Transverse colon (tissue), 4 donors: Measurements from ENCODE around the gene ALKBH2. TPM values are rescaled to one million over a fixed set of nuclear protein-coding genes. Genes with fewer than 3 reads are reported as not detected.

Experiments used
- DNase-seq: peaks from one replicate; pipeline ENCODE4 v3.0.0-alpha.2; 2019
- H3K27ac ChIP-seq, 4 donors: fragments of 200-600 bp; sonication (generic); 2 replicates each; pipeline ENCODE4 v1.5.1; 2016 to 2018; ENCODE audit warnings: inconsistent platforms in 4 of 4
- H3K27me3 ChIP-seq: fragments of 200-600 bp; sonication (generic); 2 replicates; pipeline ENCODE4 v1.5.1; 2017; ENCODE audit warnings: inconsistent platforms
- H3K36me3 ChIP-seq, 4 donors: fragments of 200-600 bp; sonication (generic); 2 replicates each; pipeline ENCODE4 v1.5.1; 2017 to 2019; ENCODE audit warnings: inconsistent platforms in 4 of 4
- H3K4me1 ChIP-seq, 4 donors: fragments of 200-600 bp; sonication (generic); 2 replicates each; pipeline ENCODE4 v1.5.1; 2017 to 2020; ENCODE audit warnings: inconsistent platforms in 4 of 4
- H3K4me3 ChIP-seq, 4 donors: fragments of 200-600 bp; sonication (generic); 1 replicate in 1 of 4; 2 replicates in 3 of 4; pipeline versions ENCODE4 v1.5.1 to v1.6.1; 2017 to 2019; ENCODE audit warnings: inconsistent platforms in 4 of 4
- H3K9me3 ChIP-seq, 2 donors: fragments of 200-600 bp; sonication (generic); 2 replicates each; pipeline ENCODE4 v1.5.1; 2017 to 2019; ENCODE audit warnings: inconsistent platforms in 2 of 2
- EP300 ChIP-seq: sonication (generic); formaldehyde crosslinking; IDR thresholded peaks from one replicate; pipeline ENCODE4 v1.6.1; 2017; ENCODE audit warnings: antibody characterized with exemption, low read depth
- POLR2A ChIP-seq: fragments of 450-650 bp; IDR thresholded peaks from one replicate; pipeline ENCODE4 v1.6.1; 2016; ENCODE audit warnings: antibody characterized with exemption, mild to moderate bottlenecking, moderate library complexity
- POLR2AphosphoS5 ChIP-seq, 3 donors: sonication (generic); formaldehyde crosslinking; IDR thresholded peaks; one replicate each; pipeline ENCODE4 v1.6.1; 2016; ENCODE audit warnings: antibody characterized with exemption in 3 of 3
- WGBS, 2 donors: methylation state at CpG; one replicate each; pipeline ENCODE4 v1.1.5; 2018; ENCODE audit warnings: low coverage in 1 of 2; 5-methylcytosine and 5-hydroxymethylcytosine counted together
- in situ Hi-C, 4 donors: fragments of 200-750 bp; cut with MboI; loops; one replicate each; pipeline versions ENCODE4 v1.15.0 to v1.15.1; 2017; ENCODE audit warnings: low sequenced_read_pairs in 3 of 4, low pct_ligation_motif_present in 1 of 4, low pct_unique_long_range_greater_than_20kb in 1 of 4
- intact Hi-C: fragments of 100-400 bp; cut with DNase I; formaldehyde crosslinking; loops from one replicate; pipeline ENCODE4 v1.15.1; 2023; ENCODE audit warnings: low total_unique reads
- total RNA-seq, 4 donors: library from RNA; depleted of rRNA; stranded (reverse); fragments of >200 nt; gene quantifications; one replicate each; pipeline ENCODE4 v1.1.0, GENCODE V29; 2016
- TF ChIP-seq, protein P1 (sequence below), 5 experiments: fragments of 200-600 bp in 3 of 5; fragments of 450-650 bp in 2 of 5; sonication (generic) in 3 of 5; IDR thresholded peaks; 1 replicate in 2 of 5; 2 replicates in 3 of 5; pipeline ENCODE4 v1.5.1; 2016 to 2017; ENCODE audit warnings: antibody characterized with exemption in 5 of 5, inconsistent platforms in 3 of 5, mild to moderate bottlenecking in 2 of 5, moderate library complexity in 1 of 5

ALKBH2 gene
- total RNA-seq, 4 donors from 2014 or later = 3.4 to 11.1 (median 7.1) TPM; not detected in 1

- TF ChIP-seq POLR2A (no peak), POLR2AphosphoS5 (IDR thresholded peaks at IDR 0.05) (no peak), EP300 (no peak)
- TF ChIP-seq, protein P1, sequence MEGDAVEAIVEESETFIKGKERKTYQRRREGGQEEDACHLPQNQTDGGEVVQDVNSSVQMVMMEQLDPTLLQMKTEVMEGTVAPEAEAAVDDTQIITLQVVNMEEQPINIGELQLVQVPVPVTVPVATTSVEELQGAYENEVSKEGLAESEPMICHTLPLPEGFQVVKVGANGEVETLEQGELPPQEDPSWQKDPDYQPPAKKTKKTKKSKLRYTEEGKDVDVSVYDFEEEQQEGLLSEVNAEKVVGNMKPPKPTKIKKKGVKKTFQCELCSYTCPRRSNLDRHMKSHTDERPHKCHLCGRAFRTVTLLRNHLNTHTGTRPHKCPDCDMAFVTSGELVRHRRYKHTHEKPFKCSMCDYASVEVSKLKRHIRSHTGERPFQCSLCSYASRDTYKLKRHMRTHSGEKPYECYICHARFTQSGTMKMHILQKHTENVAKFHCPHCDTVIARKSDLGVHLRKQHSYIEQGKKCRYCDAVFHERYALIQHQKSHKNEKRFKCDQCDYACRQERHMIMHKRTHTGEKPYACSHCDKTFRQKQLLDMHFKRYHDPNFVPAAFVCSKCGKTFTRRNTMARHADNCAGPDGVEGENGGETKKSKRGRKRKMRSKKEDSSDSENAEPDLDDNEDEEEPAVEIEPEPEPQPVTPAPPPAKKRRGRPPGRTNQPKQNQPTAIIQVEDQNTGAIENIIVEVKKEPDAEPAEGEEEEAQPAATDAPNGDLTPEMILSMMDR (IDR thresholded peaks at IDR 0.05) = no peak
- intact Hi-C loops = loop anchor here (1.0 kb wide), 1 partner anchor 31 kb away; no protein-coding TSS in a partner anchor
- H3K27ac ChIP-seq = peak overlapping the region; percentile 7 to 79 (median 57)
These were observed 37.3 kb upstream of the ALKBH2 start for GRCh38 chr12:109130297-109131153.

GRCh38 chr12:109127533-109128242, 34.4 kb upstream of the ALKBH2 start:
- peaks cover 4 to 17% (median 8%) of the 10 kb centered on the region in 4 donors for H3K4me1 ChIP-seq
- in situ Hi-C loops = no loop called here
- whole genome bisulfite sequencing, 2 donors = 80 to 90% methylated on average over 5 to 13 of the region's 13 CpGs
- intact Hi-C loops = no loop called here
- H3K36me3 ChIP-seq = no peaks in the 10 kb centered on the region
- peak overlapping the region in 1 of 4 donors; percentile 51 for H3K27ac ChIP-seq
- TF ChIP-seq POLR2A = no peak
- TF ChIP-seq, protein P1 (IDR thresholded peaks at IDR 0.05) = no peak
- no peak for TF ChIP-seq POLR2AphosphoS5 (IDR thresholded peaks at IDR 0.05)
- TF ChIP-seq EP300 = no peak
- no peak for DNase-seq
- no peaks in the 10 kb centered on the region for H3K9me3 ChIP-seq
- no peak overlapping the region for H3K4me3 ChIP-seq
- no peaks in the 10 kb centered on the region for H3K27me3 ChIP-seq

More at GRCh38 chr12:109130297-109131153, 37.3 kb upstream of the ALKBH2 start:
- no peak for DNase-seq
- 91% methylated on average over 15 of the region's 15 CpGs; no CpG with 5 or more reads in 1 of the 2 donors for WGBS, 2 donors
- Histone ChIP-seq H3K27me3 (no peaks in the 10 kb centered on the region), H3K4me1 (peaks cover 4 to 12% (median 7%) of the 10 kb centered on the region in 4 donors), H3K9me3 (no peaks in the 10 kb centered on the region), H3K4me3 (no peak overlapping the region), H3K36me3 (no peaks in the 10 kb centered on the region)
- in situ Hi-C loops = no loop called here

DNA sequence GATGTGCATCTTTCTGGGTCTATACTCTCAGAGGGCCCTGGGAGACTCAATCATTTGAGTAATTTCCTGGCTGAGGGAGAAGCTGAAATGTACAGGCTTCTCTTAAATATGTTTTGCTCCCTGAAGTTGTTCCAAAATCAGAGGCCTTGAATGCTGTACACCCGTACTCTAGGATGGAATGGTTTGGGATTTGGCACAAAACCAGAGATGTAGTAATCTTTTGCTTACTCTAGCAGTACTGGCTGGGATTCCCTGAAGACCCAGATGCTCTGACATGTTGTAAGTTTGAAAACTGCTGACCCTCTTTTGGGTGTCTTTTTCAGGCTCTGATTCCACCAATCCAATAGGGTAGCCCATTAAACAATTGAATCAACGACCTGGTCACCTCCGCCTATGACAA, 33.5 kb upstream of the ALKBH2 start:
- H3K4me1 ChIP-seq = peaks cover 4 to 17% (median 8%) of the 10 kb centered on the region in 4 donors
- intact Hi-C loops (no loop called here), in situ Hi-C loops (no loop called here)
- DNase-seq = no peak
- H3K9me3 ChIP-seq = no peaks in the 10 kb centered on the region
- peak overlapping the region; percentile 34 to 64 (median 50) for H3K27ac ChIP-seq
- H3K36me3 ChIP-seq = no peaks in the 10 kb centered on the region
- H3K27me3 ChIP-seq = no peaks in the 10 kb centered on the region
- 75 to 100% methylated on average over 2 to 3 of the region's 3 CpGs for WGBS, 2 donors
- TF ChIP-seq, protein P1 (IDR thresholded peaks at IDR 0.05) = no peak
- TF ChIP-seq POLR2A (no peak), POLR2AphosphoS5 (IDR thresholded peaks at IDR 0.05) (no peak), EP300 (no peak)
- H3K4me3 ChIP-seq = no peak overlapping the region

DNA sequence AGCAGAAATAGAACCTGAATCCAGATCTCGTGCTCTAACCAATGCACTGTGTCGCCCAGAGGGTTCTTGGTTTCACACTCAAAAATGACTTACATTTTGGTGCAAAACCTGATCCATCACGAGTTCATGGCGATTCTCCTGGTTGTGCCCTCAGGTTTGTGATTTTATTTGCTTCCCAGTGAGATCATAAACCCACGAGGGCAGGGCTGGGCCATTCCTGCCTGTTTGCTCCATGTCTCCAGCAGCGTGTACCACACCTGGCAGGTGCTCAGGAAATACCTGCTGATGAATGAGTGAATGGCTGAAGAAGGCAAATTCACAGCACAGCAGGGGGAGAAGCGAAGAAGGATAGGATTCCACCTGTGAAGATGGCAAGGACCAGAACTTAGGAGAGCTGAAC, 32.5 kb upstream of the ALKBH2 start:
- intact Hi-C loops = no loop called here
- Histone ChIP-seq H3K27me3 (no peaks in the 10 kb centered on the region), H3K4me1 (peaks cover 4 to 17% (median 8%) of the 10 kb centered on the region in 4 donors), H3K9me3 (no peaks in the 10 kb centered on the region), H3K27ac (peak overlapping the region in 3 of 4 donors; percentile 48 to 64 (median 51)), H3K4me3 (no peak overlapping the region), H3K36me3 (no peaks in the 10 kb centered on the region)
- peak; percentile 50 for DNase-seq
- TF ChIP-seq, protein P1 (IDR thresholded peaks at IDR 0.05) = no peak
- no peak for TF ChIP-seq POLR2AphosphoS5 (IDR thresholded peaks at IDR 0.05)
- TF ChIP-seq EP300 = no peak
- TF ChIP-seq POLR2A = no peak
- in situ Hi-C loops = no loop called here
- 58 to 68% methylated on average over 3 to 7 of the region's 7 CpGs for WGBS, 2 donors
